HG03342 (cell line): ENCODE measurements around the gene GRB7.
A peak's percentile ranks its signal among the peaks of the same experiment; 100 is the strongest.

Experiments
- ATAC-seq: cut with Tn5 transposase; IDR thresholded peaks from one replicate; pipeline ENCODE4 v1.9.1; 2021; ENCODE audit warnings: mild to moderate bottlenecking, moderate library complexity; ENCODE audit not compliant: unreplicated experiment

Gene GRB7

DNA sequence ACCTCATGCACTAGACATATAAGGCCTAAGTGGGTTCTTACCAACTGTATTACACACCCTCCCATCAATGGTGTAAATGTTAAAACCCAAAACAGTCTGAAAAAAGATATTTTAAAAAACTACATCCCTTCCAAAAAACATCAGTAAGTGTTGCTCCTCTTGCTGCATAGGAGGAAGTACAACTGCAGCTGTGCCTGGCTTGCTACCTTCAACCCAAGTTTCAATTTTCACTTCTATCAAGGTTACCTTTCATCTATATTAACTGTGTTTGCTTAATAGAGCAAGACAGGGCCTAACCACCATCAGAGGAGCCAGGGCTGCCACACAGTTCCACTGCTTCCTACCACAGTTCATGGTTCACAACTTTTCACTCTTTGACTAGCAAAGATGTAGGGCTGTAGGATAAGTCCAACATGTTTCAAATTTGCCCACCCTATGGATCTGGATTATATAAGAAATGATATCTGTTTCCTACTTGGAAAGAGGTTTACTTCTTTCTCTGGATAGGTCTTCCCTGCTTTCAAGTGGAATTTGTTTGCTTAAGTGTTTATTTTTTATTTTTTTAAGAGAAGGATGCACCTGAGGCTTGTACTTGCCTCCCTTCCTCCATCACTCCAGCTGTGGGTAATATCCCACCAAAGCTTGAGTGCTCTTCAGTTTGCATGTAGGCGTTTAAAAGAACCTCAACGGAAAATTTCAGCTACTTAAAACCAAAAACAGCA is 56.7 kb downstream of the GRB7 start:
- ATAC-seq: peak; percentile 86
